Nephron (organoid): ENCODE measurements around the gene SSBP3.
A peak's percentile ranks its signal among the peaks of the same experiment; 100 is the strongest.

ENCODE experiments used
- H3K27ac Mint-ChIP-seq, 3 experiments: 2 replicates each; pipeline ENCODE4 v1.8.0; 2020; ENCODE audit warnings: mixed read lengths in 3 of 3, mild to moderate bottlenecking in 2 of 3, moderate library complexity in 1 of 3
- H3K27me3 Mint-ChIP-seq: 2 replicates; pipeline ENCODE4 v1.8.0; 2021; ENCODE audit warnings: low read depth, mild to moderate bottlenecking, moderate library complexity, mixed read lengths
- H3K36me3 Mint-ChIP-seq: 2 replicates; pipeline ENCODE4 v1.8.0; 2020; ENCODE audit warnings: low read depth, mixed read lengths
- H3K4me1 Mint-ChIP-seq: 2 replicates; pipeline ENCODE4 v1.8.0; 2020; ENCODE audit warnings: mixed read lengths
- H3K4me3 Mint-ChIP-seq, 3 experiments: 2 replicates each; pipeline ENCODE4 v1.8.0; 2020; ENCODE audit warnings: mild to moderate bottlenecking in 3 of 3, mixed read lengths in 3 of 3, moderate library complexity in 2 of 3
- H3K9me3 Mint-ChIP-seq: 2 replicates; pipeline ENCODE4 v1.8.0; 2020; ENCODE audit warnings: mixed read lengths
- CTCF ChIP-seq, 3 experiments: fragments of 200-600 bp; sonication (generic); IDR thresholded peaks; one replicate each; pipeline ENCODE4 v1.5.0; 2021; ENCODE audit warnings: antibody characterized with exemption in 3 of 3; ENCODE audit not compliant: unreplicated experiment in 3 of 3

Gene SSBP3

GRCh38 chr1:54229281-54229891, 176.8 kb downstream of the SSBP3 start:
- peaks cover 25% of the 10 kb centered on the region for H3K4me1 Mint-ChIP-seq
- no peaks in the 10 kb centered on the region for H3K9me3 Mint-ChIP-seq
- peak overlapping the region in 1 of 3 experiments; percentile 36 for H3K27ac Mint-ChIP-seq
- H3K4me3 Mint-ChIP-seq = no peak overlapping the region
- H3K36me3 Mint-ChIP-seq = peaks cover 63% of the 10 kb centered on the region
- no peak for TF ChIP-seq CTCF (IDR thresholded peaks at IDR 0.05; ENCODE audit: unreplicated experiment in 3 of 3)
- no peaks in the 10 kb centered on the region for H3K27me3 Mint-ChIP-seq

- Mint-ChIP-seq H3K27me3 (no peaks in the 10 kb centered on the region), H3K27ac (peak overlapping the region in 2 of 3 experiments; percentile 80 to 94), H3K36me3 (peaks cover 61% of the 10 kb centered on the region), H3K9me3 (no peaks in the 10 kb centered on the region), H3K4me1 (peaks cover 32% of the 10 kb centered on the region), H3K4me3 (no peak overlapping the region)
- TF ChIP-seq CTCF (IDR thresholded peaks at IDR 0.05; ENCODE audit: unreplicated experiment in 3 of 3) = no peak
These were observed 177.5 kb downstream of the SSBP3 start for GRCh38 chr1:54228638-54229079.

GRCh38 chr1:54227891-54228310, 178.3 kb downstream of the SSBP3 start:
- H3K9me3 Mint-ChIP-seq = no peaks in the 10 kb centered on the region
- H3K27ac Mint-ChIP-seq = peak overlapping the region; percentile 80 to 94 (median 80)
- TF ChIP-seq CTCF (IDR thresholded peaks at IDR 0.05; ENCODE audit: unreplicated experiment in 3 of 3) = no peak
- H3K4me1 Mint-ChIP-seq = peaks cover 33% of the 10 kb centered on the region
- H3K36me3 Mint-ChIP-seq = peaks cover 59% of the 10 kb centered on the region
- H3K4me3 Mint-ChIP-seq = peak overlapping the region in 1 of 3 experiments; percentile 53
- no peaks in the 10 kb centered on the region for H3K27me3 Mint-ChIP-seq

- Mint-ChIP-seq H3K4me1 (peaks cover 39% of the 10 kb centered on the region), H3K9me3 (no peaks in the 10 kb centered on the region), H3K4me3 (no peak overlapping the region), H3K36me3 (peaks cover 58% of the 10 kb centered on the region), H3K27ac (peak overlapping the region in 2 of 3 experiments; percentile 80 to 94), H3K27me3 (no peaks in the 10 kb centered on the region)
- TF ChIP-seq CTCF (IDR thresholded peaks at IDR 0.05; ENCODE audit: unreplicated experiment in 3 of 3) = no peak
These were observed 179.0 kb downstream of the SSBP3 start for GRCh38 chr1:54227091-54227602.

- Mint-ChIP-seq H3K4me3 (no peak overlapping the region), H3K4me1 (peaks cover 39% of the 10 kb centered on the region), H3K27ac (peak overlapping the region; percentile 18 to 50 (median 26)), H3K27me3 (no peaks in the 10 kb centered on the region), H3K9me3 (no peaks in the 10 kb centered on the region), H3K36me3 (peaks cover 48% of the 10 kb centered on the region)
- TF ChIP-seq CTCF (IDR thresholded peaks at IDR 0.05; ENCODE audit: unreplicated experiment in 3 of 3) = no peak
These were observed 180.1 kb downstream of the SSBP3 start for GRCh38 chr1:54225986-54226559.
